ENCODE data around the gene ADGRL4.

DNA sequence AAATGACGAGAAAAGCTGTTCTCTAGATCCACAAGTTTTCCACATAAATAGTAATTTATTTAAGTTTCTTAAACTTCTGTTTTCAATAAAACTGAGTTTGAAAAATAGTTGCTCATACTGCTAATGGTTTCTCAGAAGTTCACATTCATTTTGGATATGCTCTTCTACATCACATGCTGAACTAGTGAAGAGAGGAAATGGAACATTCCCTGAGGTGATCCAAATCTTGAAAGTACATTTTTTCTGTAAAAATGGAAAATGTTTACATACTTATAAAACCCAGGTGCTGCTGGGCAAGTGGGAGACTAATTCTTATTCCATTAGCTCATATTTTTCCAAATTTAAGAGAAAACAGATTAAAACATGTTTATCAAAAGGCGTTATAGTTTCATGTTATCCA, 111.7 kb downstream of the ADGRL4 start:
- TF ChIP-seq, protein P1, sequence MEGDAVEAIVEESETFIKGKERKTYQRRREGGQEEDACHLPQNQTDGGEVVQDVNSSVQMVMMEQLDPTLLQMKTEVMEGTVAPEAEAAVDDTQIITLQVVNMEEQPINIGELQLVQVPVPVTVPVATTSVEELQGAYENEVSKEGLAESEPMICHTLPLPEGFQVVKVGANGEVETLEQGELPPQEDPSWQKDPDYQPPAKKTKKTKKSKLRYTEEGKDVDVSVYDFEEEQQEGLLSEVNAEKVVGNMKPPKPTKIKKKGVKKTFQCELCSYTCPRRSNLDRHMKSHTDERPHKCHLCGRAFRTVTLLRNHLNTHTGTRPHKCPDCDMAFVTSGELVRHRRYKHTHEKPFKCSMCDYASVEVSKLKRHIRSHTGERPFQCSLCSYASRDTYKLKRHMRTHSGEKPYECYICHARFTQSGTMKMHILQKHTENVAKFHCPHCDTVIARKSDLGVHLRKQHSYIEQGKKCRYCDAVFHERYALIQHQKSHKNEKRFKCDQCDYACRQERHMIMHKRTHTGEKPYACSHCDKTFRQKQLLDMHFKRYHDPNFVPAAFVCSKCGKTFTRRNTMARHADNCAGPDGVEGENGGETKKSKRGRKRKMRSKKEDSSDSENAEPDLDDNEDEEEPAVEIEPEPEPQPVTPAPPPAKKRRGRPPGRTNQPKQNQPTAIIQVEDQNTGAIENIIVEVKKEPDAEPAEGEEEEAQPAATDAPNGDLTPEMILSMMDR (IDR thresholded peaks at IDR 0.05 in 8 of 11, conservative IDR thresholded peaks at IDR 0.05 in 3 of 11): no peak
- no peak for TF ChIP-seq POLR2A (IDR thresholded peaks at IDR 0.05)

Measured in spleen (tissue), 7 donors.